Gastrocnemius medialis (tissue), 4 donors: ENCODE measurements around the gene BRMS1.

Experiments
- POLR2A ChIP-seq, 2 donors: fragments of 450-650 bp; IDR thresholded peaks; one replicate each; pipeline ENCODE4 v1.6.1; 2017; ENCODE audit warnings: antibody characterized with exemption in 2 of 2, mild to moderate bottlenecking in 2 of 2, moderate library complexity in 2 of 2
- TF ChIP-seq, protein P1 (sequence below), 5 experiments: fragments of 450-650 bp in 3 of 5; fragments of 200-600 bp in 2 of 5; sonication (generic) in 2 of 5; IDR thresholded peaks in 4 of 5; conservative IDR thresholded peaks in 1 of 5; 1 replicate in 4 of 5; 2 replicates in 1 of 5; pipeline ENCODE4 v1.5.1; 2016 to 2019; ENCODE audit warnings: antibody characterized with exemption in 5 of 5, mild to moderate bottlenecking in 3 of 5, moderate library complexity in 3 of 5

DNA sequence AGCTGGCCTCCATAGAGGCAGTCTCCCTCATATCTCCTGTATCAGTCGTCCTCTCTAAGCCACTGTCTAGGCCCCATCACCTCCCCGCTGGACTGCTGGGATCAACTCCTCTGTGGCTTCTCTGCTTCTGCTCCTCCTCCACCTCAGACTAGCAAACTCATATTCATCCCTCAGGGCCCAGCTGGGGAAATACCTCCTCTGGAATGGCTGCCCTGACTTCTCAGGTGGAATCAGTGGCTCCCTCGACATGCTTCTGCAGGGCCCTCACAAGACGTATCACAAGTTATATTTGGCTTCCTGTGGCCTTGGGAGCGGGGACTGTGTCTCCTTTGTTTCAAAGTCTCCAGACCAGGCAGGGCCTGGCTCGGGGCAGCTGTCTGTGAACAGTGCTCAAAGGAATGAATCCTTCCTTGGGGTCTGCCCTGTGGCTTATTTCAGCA is 16.6 kb upstream of the BRMS1 start:
- TF ChIP-seq, protein P1, sequence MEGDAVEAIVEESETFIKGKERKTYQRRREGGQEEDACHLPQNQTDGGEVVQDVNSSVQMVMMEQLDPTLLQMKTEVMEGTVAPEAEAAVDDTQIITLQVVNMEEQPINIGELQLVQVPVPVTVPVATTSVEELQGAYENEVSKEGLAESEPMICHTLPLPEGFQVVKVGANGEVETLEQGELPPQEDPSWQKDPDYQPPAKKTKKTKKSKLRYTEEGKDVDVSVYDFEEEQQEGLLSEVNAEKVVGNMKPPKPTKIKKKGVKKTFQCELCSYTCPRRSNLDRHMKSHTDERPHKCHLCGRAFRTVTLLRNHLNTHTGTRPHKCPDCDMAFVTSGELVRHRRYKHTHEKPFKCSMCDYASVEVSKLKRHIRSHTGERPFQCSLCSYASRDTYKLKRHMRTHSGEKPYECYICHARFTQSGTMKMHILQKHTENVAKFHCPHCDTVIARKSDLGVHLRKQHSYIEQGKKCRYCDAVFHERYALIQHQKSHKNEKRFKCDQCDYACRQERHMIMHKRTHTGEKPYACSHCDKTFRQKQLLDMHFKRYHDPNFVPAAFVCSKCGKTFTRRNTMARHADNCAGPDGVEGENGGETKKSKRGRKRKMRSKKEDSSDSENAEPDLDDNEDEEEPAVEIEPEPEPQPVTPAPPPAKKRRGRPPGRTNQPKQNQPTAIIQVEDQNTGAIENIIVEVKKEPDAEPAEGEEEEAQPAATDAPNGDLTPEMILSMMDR (IDR thresholded peaks at IDR 0.05 in 4 of 5, conservative IDR thresholded peaks at IDR 0.05 in 1 of 5), result no peak
- TF ChIP-seq POLR2A (IDR thresholded peaks at IDR 0.05), result no peak
